CD4-positive, alpha-beta T cell (primary cell): ENCODE data around the gene OTOGL. TPM values are rescaled to one million over a fixed set of nuclear protein-coding genes. Genes with fewer than 3 reads are reported as not detected.
"Not testable (repeated sequence)": the region's sequence is repeated elsewhere in the genome, so short reads cannot be mapped to it uniquely, and the experiment has no call there.

ENCODE experiments used
- ATAC-seq: fragments of 200-7000 bp; cut with Tn5 transposase; one replicate; pipeline ENCODE4 v1.10.0; 2022; ENCODE audit warnings: mild to moderate bottlenecking; ENCODE audit not compliant: poor library complexity
- CTCF ChIA-PET: fragments of 350-600 bp; sonication (Branson Sonifier 250); formaldehyde crosslinking; loops from one replicate; lab custom pipeline; 2021; ENCODE audit warnings: antibody characterized with exemption, inconsistent platforms; lab: Charles Lee
- POLR2A ChIA-PET: fragments of 350-600 bp; sonication (Branson Sonifier 250); formaldehyde crosslinking; loops from one replicate; lab custom pipeline; 2021; ENCODE audit warnings: antibody characterized with exemption, inconsistent platforms; lab: Charles Lee
- DNase-seq, 14 experiments: peaks; one replicate each; pipeline ENCODE4 v3.0.0-alpha.2; 2013 to 2020; ENCODE audit warnings: mixed read lengths in 2 of 14
- H3K27ac ChIP-seq, 2 donors: one replicate each; pipeline versions ENCODE4 v1.5.1 to v1.7.0; 2013; ENCODE audit warnings: low read length in 2 of 2, low read depth in 1 of 2, mild to moderate bottlenecking in 1 of 2
- H3K27me3 ChIP-seq, 2 experiments: 1 replicate in 1 of 2; 2 replicates in 1 of 2; pipeline versions ENCODE4 v1.6.1 to v1.7.0; 2013; ENCODE audit warnings: low read length in 2 of 2, control low read depth in 1 of 2, mild to moderate bottlenecking in 1 of 2, moderate library complexity in 1 of 2; ENCODE audit not compliant: insufficient read depth in 2 of 2, control insufficient read depth in 1 of 2
- H3K36me3 ChIP-seq: one replicate; pipeline ENCODE4 v1.6.1; 2013; ENCODE audit warnings: low read length, control low read depth; ENCODE audit not compliant: insufficient read depth
- H3K4me1 ChIP-seq: one replicate; pipeline ENCODE4 v1.6.1; 2013; ENCODE audit warnings: low read length, control low read depth; ENCODE audit not compliant: insufficient read depth
- H3K4me3 ChIP-seq: one replicate; pipeline ENCODE4 v1.5.1; 2013; ENCODE audit warnings: mild to moderate bottlenecking, low read length, moderate library complexity
- H3K9me3 ChIP-seq, 2 experiments: 1 replicate in 1 of 2; 2 replicates in 1 of 2; pipeline versions ENCODE4 v1.6.1 to v1.7.0; 2013; ENCODE audit warnings: low read length in 2 of 2, mild to moderate bottlenecking in 2 of 2, control low read depth in 1 of 2, moderate library complexity in 1 of 2; ENCODE audit not compliant: control insufficient read depth in 1 of 2, insufficient read depth in 1 of 2
- H3K27ac Mint-ChIP-seq: one replicate; pipeline ENCODE4 v1.8.0; 2020; ENCODE audit warnings: mixed read lengths
- H3K27me3 Mint-ChIP-seq: one replicate; pipeline ENCODE4 v1.8.0; 2021; ENCODE audit warnings: mixed read lengths
- H3K36me3 Mint-ChIP-seq: one replicate; pipeline ENCODE4 v1.8.0; 2021; ENCODE audit warnings: low read depth, mixed read lengths
- H3K4me1 Mint-ChIP-seq: one replicate; pipeline ENCODE4 v1.8.0; 2021; ENCODE audit warnings: low read depth, mixed read lengths
- H3K4me3 Mint-ChIP-seq: one replicate; pipeline ENCODE4 v1.8.0; 2020; ENCODE audit warnings: mild to moderate bottlenecking, mixed read lengths
- H3K9me3 Mint-ChIP-seq: one replicate; pipeline ENCODE4 v1.8.0; 2020; ENCODE audit warnings: mixed read lengths
- intact Hi-C, 2 experiments: fragments of 100-400 bp; cut with DNase I in 1 of 2; cut with micrococcal nuclease in 1 of 2; formaldehyde crosslinking; loops; one replicate each; pipeline versions ENCODE4 v1.15.1 to v1.9.0; 2023 to 2025; cut with DNase I, micrococcal nuclease
- total RNA-seq, 174 experiments: library from RNA in 2 of 174; stranded (reverse) in 2 of 174; gene quantifications; one replicate each; pipeline ENCODE4 v1.2.3 and lab custom pipeline; 2021 to 2026
- TF ChIP-seq, protein P1 (sequence below): fragments of 200-600 bp; IDR thresholded peaks from one replicate; pipeline ENCODE4 v1.8.0; 2022; ENCODE audit warnings: antibody characterized with exemption, mild to moderate bottlenecking

OTOGL gene
- total RNA-seq, 2 experiments from 2014 or later, result not detected

- intact Hi-C loops, result no loop called here
- Mint-ChIP-seq H3K4me1 (no peaks in the 10 kb centered on the region), H3K4me3 (no peak overlapping the region), H3K27me3 (peaks cover 3% of the 10 kb centered on the region), H3K9me3 (no peaks in the 10 kb centered on the region), H3K27ac (no peak overlapping the region), H3K36me3 (no peaks in the 10 kb centered on the region)
- DNase-seq (no peak), ATAC-seq (no peak)
- POLR2A ChIA-PET, result no interaction called here
- TF ChIP-seq, protein P1, sequence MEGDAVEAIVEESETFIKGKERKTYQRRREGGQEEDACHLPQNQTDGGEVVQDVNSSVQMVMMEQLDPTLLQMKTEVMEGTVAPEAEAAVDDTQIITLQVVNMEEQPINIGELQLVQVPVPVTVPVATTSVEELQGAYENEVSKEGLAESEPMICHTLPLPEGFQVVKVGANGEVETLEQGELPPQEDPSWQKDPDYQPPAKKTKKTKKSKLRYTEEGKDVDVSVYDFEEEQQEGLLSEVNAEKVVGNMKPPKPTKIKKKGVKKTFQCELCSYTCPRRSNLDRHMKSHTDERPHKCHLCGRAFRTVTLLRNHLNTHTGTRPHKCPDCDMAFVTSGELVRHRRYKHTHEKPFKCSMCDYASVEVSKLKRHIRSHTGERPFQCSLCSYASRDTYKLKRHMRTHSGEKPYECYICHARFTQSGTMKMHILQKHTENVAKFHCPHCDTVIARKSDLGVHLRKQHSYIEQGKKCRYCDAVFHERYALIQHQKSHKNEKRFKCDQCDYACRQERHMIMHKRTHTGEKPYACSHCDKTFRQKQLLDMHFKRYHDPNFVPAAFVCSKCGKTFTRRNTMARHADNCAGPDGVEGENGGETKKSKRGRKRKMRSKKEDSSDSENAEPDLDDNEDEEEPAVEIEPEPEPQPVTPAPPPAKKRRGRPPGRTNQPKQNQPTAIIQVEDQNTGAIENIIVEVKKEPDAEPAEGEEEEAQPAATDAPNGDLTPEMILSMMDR, result no peak
- Histone ChIP-seq H3K4me1 (no peaks in the 10 kb centered on the region), H3K27me3 (no peaks in the 10 kb centered on the region), H3K9me3 (no peaks in the 10 kb centered on the region), H3K27ac (no peak overlapping the region), H3K36me3 (no peaks in the 10 kb centered on the region), H3K4me3 (no peak overlapping the region)
- CTCF ChIA-PET, result no interaction called here
These were observed 34.4 kb upstream of the OTOGL start for GRCh38 chr12:80064951-80065350.

GRCh38 chr12:80068173-80068572, 31.2 kb upstream of the OTOGL start:
- H3K27ac Mint-ChIP-seq, result no peak overlapping the region
- H3K27me3 ChIP-seq, result no peaks in the 10 kb centered on the region
- H3K36me3 Mint-ChIP-seq, result no peaks in the 10 kb centered on the region
- intact Hi-C loops, result no loop called here
- H3K4me3 Mint-ChIP-seq, result no peak overlapping the region
- POLR2A ChIA-PET, result no interaction called here
- H3K27ac ChIP-seq, result no peak overlapping the region
- no peaks in the 10 kb centered on the region for H3K36me3 ChIP-seq
- H3K4me1 Mint-ChIP-seq, result no peaks in the 10 kb centered on the region
- DNase-seq (no peak), ATAC-seq (no peak)
- TF ChIP-seq, protein P1, result no peak
- CTCF ChIA-PET, result no interaction called here
- H3K27me3 Mint-ChIP-seq, result no peaks in the 10 kb centered on the region
- H3K9me3 Mint-ChIP-seq, result no peaks in the 10 kb centered on the region
- no peak overlapping the region for H3K4me3 ChIP-seq
- H3K4me1 ChIP-seq, result no peaks in the 10 kb centered on the region
- no peaks in the 10 kb centered on the region for H3K9me3 ChIP-seq

DNA sequence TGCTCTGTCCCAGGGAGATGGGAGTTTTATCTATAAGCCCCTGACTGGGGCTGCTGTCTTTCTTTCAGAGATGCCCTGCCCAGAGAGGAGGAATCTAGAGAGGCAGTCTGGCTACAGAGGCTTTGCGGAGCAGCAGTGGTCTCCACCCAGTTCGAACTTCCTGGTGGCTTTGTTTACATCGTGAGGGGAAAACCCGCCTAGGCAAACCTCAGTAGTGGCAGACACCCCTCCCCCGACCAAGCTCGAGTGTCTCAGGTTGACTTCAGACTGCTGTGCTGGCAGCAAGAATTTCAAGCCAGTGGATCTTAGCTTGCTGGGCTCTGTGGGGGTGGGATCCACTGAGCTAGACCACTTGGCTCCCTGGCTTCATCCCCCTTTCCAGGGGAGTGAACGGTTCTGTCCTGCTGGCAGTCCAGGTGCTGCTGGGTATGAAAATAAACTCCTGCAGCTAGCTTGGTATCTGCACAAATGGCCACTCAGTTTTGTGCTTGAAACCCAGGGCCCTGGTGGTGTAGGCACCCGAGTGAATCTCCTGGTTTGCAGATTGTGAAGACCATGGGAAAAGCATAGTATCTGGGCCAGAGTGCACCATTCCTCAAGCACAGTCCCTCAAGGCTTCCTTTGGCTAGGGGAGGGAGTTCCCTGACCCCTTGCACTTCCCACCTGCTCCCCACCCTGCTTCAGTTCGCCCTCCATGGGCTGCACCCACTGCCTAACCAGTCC, 15.3 kb upstream of the OTOGL start:
- Mint-ChIP-seq H3K9me3 (peaks cover 17% of the 10 kb centered on the region), H3K4me3 (peak overlapping the region; percentile 62), H3K27ac (peak overlapping the region; percentile 80), H3K4me1 (peaks cover 28% of the 10 kb centered on the region), H3K36me3 (peaks cover 39% of the 10 kb centered on the region)
- H3K27ac ChIP-seq, H3K27me3 ChIP-seq, CTCF ChIA-PET, H3K36me3 ChIP-seq, H3K27me3 Mint-ChIP-seq, intact Hi-C loops, H3K4me3 ChIP-seq: not testable (repeated sequence)
- DNase-seq (peak in 13 of 14 experiments; percentile 32 to 82 (median 45)), ATAC-seq (peak; percentile 99)
- POLR2A ChIA-PET, result interaction anchor here (1.3 kb wide), 1 partner anchor 150 kb away, joined by 5 read pairs; no protein-coding TSS in a partner anchor
- Histone ChIP-seq H3K9me3 (peaks cover 10 to 11% of the 10 kb centered on the region in 2 experiments), H3K4me1 (peaks cover 17% of the 10 kb centered on the region)

DNA sequence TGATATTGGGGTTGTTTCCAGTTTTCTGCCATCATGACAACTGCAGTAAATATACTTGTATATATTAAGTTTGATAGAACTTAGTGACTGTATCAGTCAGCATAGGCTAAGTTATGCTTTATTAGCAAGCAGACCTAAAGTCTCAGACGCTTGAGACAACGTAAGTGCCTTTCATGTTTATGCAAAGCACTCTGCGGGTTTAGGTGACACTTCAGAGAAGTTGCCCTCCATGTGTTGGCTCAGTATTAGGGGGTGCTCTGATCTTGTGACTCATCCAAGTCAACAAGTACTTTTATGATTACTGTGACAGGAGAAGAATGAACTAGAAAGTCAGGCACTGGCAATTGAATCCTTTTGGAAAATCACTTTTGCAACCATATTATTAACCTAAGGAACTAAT, 13.3 kb upstream of the OTOGL start:
- Mint-ChIP-seq H3K4me1 (peaks cover 28% of the 10 kb centered on the region), H3K36me3 (peaks cover 35% of the 10 kb centered on the region), H3K27ac (no peak overlapping the region), H3K4me3 (no peak overlapping the region), H3K9me3 (peaks cover 9% of the 10 kb centered on the region), H3K27me3 (peaks cover 2% of the 10 kb centered on the region)
- ChIA-PET CTCF (no interaction called here), POLR2A (no interaction called here)
- no peak overlapping the region for H3K4me3 ChIP-seq
- no peak for ATAC-seq
- no peak for DNase-seq
- H3K27ac ChIP-seq, result no peak overlapping the region
- intact Hi-C loops, result no loop called here
- TF ChIP-seq, protein P1, result no peak
- H3K4me1 ChIP-seq, result peaks cover 17% of the 10 kb centered on the region
- no peaks in the 10 kb centered on the region for H3K36me3 ChIP-seq
- H3K27me3 ChIP-seq, result no peaks in the 10 kb centered on the region
- peaks cover 6 to 8% of the 10 kb centered on the region in 2 experiments for H3K9me3 ChIP-seq
